ENCODE data around the gene KIF14. TPM values are rescaled to one million over a fixed set of nuclear protein-coding genes. Genes with fewer than 3 reads are reported as not detected.
A peak's percentile ranks its signal among the peaks of the same experiment; 100 is the strongest.

The KIF14 gene
- total and polyA plus RNA-seq, 2 of the 4 experiments (the other 2 are of a cell fraction) = 2.3 to 4.7 TPM

GRCh38 chr1:200512191-200512590 is 108.4 kb downstream of the KIF14 start:
- Histone ChIP-seq H3K36me3 (ENCODE audit: control insufficient read depth, insufficient read depth, low read length) (no peaks in the 10 kb centered on the region), H3K9me3 (ENCODE audit: control insufficient read depth, insufficient read depth, low read length) (no peaks in the 10 kb centered on the region), H3K79me1 (ENCODE audit: low read depth in 1 of 2, low read length in 2 of 2) (no peaks in the 10 kb centered on the region), H3K23ac (ENCODE audit: low read depth, low read length) (no peak overlapping the region; the same call in 1 of the 2 replicates), H2AK5ac (ENCODE audit: low read depth, low read length) (no peak overlapping the region), H3K4me1 (ENCODE audit: control insufficient read depth, insufficient read depth, low read length) (no peaks in the 10 kb centered on the region), H2BK20ac (ENCODE audit: low read depth, low read length) (no peak overlapping the region), H2AFZ (replicated peaks; ENCODE audit: low read length, poor library complexity) (no peak overlapping the region), H3K18ac (ENCODE audit: low read depth, low read length) (peak overlapping the region; percentile 67; the same call in 1 of the 2 replicates), H2BK120ac (ENCODE audit: low read depth, low read length) (peak overlapping the region; percentile 64; the same call in 1 of the 2 replicates), H4K20me1 (ENCODE audit: insufficient read depth, low read length) (no peaks in the 10 kb centered on the region), H4K8ac (ENCODE audit: low read depth in 2 of 2, low read length in 2 of 2) (no peak overlapping the region), H3K14ac (replicated peaks; ENCODE audit: low read depth, low read length) (no peak overlapping the region), H3K56ac (ENCODE audit: extremely low read depth, insufficient read depth, low read length) (no peak overlapping the region), H3K4me3 (ENCODE audit: insufficient read depth, low read depth, low read length) (no peak overlapping the region), H2BK15ac (ENCODE audit: low read depth, low read length) (no peak overlapping the region), H2BK5ac (ENCODE audit: low read depth, low read length, poor library complexity, severe bottlenecking) (peak overlapping the region; percentile 80), H3K27ac (ENCODE audit: insufficient read depth, low read length) (peak overlapping the region; percentile 16; the same call in 1 of the 2 replicates), H3K9ac (ENCODE audit: low read depth, low read length) (no peak overlapping the region), H2AK9ac (replicated peaks; ENCODE audit: low read depth, low read length, poor library complexity) (no peak overlapping the region), H4K91ac (ENCODE audit: insufficient read depth, low read depth, low read length) (no peak overlapping the region), H3K9me1 (ENCODE audit: insufficient read depth, low read length) (no peaks in the 10 kb centered on the region), H3K27me3 (ENCODE audit: control insufficient read depth, insufficient read depth, low read length) (no peaks in the 10 kb centered on the region), H3K4ac (ENCODE audit: low read depth, low read length) (no peak overlapping the region), H4K5ac (ENCODE audit: low read depth, low read length) (peak overlapping the region; percentile 60; the same call in 1 of the 2 replicates), H3K4me2 (ENCODE audit: low read depth, low read length) (peak overlapping the region; percentile 77; the same call in 1 of the 2 replicates)
- CTCF ChIA-PET = interaction anchor here (1.1 to 5.3 kb wide), 2 partner anchors 379 to 827 kb away, joined by 3 to 17 read pairs; no protein-coding TSS in a partner anchor
- in situ Hi-C loops (cut with MboI; ENCODE audit: low sequenced_read_pairs) (loop anchor here (25.0 kb wide), 1 partner anchor 1750 kb away; no protein-coding TSS in a partner anchor), intact Hi-C loops (cut with micrococcal nuclease) (loop anchor here (10.0 kb wide), 1 partner anchor 1737 kb away; no protein-coding TSS in a partner anchor), dilution Hi-C loops (cut with HindIII; ENCODE audit: low sequenced_read_pairs, unreplicated experiment) (no loop called here)
- POLR2A ChIA-PET (ENCODE audit: unreplicated experiment) = no interaction called here
- TF ChIP-seq FOS (IDR thresholded peaks at IDR 0.05; ENCODE audit: low read depth, low read length) (peak; percentile 94), RAD21 (IDR thresholded peaks at IDR 0.05; ENCODE audit: low read length) (0 out of 2 replicates have a peak, but pooled peaks have one; percentile 8), USF2 (IDR thresholded peaks at IDR 0.05; ENCODE audit: low read depth, low read length) (no peak), RCOR1 (IDR thresholded peaks at IDR 0.05; ENCODE audit: insufficient replicate concordance, low read length) (peak; percentile 49), MAFK (IDR thresholded peaks at IDR 0.05; ENCODE audit: low read depth, low read length) (peak; percentile 83), CEBPB (IDR thresholded peaks at IDR 0.05; ENCODE audit: low read depth, low read length) (no peak), SMC3 (IDR thresholded peaks at IDR 0.05; ENCODE audit: low read depth, low read length) (no peak), CHD1 (IDR thresholded peaks at IDR 0.05; ENCODE audit: low read depth, low read length) (no peak), NFE2L2 (IDR thresholded peaks at IDR 0.05; ENCODE audit: low read depth, low read length) (peak; percentile 42; the same call in 1 of the 2 replicates)
- WGBS, 2 experiments (ENCODE audit: extremely low coverage in 2 of 2, insufficient read length in 1 of 2) = no CpG with 5 or more reads among the region's 3 CpGs
- ATAC-seq (ENCODE audit: low read depth) (peak; percentile 89), DNase-seq (peak; percentile 95)
- BruUV-seq (replicated peaks) = no TSS peak

Data from IMR-90 (cell line).